HG03354 (cell line): ENCODE measurements around the gene DRC7.

Experiments
- ATAC-seq: cut with Tn5 transposase; IDR thresholded peaks from one replicate; pipeline ENCODE4 v1.9.1; 2021; ENCODE audit warnings: mild to moderate bottlenecking; ENCODE audit not compliant: unreplicated experiment, poor library complexity, severe bottlenecking

DRC7 gene, protein sequence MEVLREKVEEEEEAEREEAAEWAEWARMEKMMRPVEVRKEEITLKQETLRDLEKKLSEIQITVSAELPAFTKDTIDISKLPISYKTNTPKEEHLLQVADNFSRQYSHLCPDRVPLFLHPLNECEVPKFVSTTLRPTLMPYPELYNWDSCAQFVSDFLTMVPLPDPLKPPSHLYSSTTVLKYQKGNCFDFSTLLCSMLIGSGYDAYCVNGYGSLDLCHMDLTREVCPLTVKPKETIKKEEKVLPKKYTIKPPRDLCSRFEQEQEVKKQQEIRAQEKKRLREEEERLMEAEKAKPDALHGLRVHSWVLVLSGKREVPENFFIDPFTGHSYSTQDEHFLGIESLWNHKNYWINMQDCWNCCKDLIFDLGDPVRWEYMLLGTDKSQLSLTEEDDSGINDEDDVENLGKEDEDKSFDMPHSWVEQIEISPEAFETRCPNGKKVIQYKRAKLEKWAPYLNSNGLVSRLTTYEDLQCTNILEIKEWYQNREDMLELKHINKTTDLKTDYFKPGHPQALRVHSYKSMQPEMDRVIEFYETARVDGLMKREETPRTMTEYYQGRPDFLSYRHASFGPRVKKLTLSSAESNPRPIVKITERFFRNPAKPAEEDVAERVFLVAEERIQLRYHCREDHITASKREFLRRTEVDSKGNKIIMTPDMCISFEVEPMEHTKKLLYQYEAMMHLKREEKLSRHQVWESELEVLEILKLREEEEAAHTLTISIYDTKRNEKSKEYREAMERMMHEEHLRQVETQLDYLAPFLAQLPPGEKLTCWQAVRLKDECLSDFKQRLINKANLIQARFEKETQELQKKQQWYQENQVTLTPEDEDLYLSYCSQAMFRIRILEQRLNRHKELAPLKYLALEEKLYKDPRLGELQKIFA

DNA sequence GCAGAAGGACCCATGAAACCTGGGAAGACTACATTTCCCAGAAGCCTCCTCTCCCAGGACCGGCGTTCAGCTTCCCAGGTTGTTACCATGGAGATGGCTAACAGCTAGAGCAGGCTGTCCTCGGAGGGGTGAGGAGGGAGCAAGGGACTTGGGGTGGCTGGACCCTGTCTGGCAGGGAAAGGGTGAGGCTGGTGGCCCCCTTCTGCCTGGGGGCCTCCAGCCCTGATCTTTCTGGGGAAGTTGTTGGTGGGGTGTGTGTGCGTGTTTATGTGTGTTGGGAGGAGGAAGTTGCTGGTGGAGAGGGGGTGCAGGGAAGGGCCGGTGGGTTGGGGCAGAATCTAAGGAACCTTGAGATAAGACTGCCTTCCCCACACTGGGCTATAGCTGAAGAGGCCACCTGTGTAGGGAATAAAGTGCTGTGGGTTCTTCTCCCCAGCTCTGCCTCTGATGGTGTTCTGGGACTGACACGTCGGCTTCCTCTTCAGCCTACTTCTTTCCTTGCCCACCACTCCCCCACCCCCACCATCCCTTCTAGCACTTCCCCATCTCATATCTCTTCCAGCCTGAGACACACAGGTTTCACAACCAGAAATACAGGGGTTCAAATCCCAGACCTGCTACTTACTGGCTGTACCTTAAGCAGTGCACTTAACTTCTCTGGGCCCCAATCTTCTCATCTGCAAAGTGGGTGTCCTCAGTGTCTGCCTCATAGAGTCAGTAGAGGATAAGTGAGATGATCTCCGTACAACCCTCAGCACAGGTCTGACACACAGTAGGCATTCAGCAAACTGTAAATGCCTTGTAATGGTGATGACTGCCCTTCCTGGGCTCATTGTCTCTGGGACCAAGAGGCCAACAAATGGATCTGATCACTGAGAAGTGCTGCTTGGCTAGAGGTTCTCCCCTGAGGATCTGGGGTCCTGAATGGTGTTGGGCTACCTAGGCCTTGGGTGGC is at the start of gene DRC7:
Gene DRC7, plus strand, starts transcription at position 82 of the 955 bp plus-strand sequence. CDS start 3,144 bp downstream, outside the sequence.
- ATAC-seq = no peak

DNA sequence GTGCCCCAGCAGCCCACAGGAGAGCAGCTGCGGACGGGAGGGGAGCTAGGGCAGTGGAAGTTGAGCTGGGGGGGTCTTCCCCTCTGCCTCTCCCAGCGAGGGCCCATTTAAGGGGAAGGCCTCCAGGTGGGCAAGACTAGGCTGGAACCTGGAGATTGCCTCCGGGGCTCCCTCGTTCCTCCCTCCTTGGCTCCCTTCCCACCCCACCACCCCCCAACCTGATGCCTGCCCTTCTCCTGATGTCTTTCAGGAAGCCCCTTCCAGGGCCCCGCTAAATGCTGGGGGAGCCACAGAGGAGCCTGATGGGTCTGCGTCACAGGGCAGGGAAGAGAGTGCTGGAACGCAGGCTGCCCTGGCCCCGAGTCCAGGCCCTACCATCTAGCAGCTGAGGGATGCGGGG is 49.4 kb upstream of the DRC7 start:
- ATAC-seq = no peak

DNA sequence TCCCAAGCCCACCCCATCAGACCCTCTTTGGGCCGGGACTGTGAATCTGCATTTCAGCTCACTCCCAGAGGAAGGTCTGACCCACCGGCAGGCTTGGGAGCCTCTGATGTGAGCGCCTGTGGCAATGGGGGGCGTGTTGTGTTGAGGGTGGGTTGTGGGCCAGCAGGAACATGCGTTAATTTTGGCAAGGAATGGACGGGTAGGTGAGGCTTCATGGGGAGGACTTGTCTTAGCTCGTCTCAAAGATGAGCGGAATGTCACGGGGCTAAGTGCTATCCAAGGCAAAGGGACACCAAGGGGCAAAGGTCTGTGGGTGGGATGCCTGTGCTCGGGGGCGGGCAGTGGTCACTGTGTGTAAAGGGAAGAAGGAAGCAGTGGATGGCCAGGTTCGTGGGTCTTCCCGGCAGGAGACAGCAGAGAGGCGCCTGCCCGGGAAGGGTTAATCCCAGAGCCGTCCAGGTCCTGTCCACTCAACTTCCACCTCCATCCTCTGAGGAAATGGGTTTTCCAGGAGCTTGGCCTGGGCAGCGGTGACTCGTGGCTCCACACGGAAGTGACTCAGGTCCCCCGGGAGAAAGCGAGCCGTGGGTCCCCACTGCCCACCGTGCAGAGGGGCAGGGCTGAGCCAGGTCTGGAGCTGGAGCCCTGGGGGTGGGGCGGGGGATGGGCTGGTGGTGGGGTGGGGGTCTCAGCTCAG is 48.8 kb upstream of the DRC7 start:
- ATAC-seq = no peak

DNA sequence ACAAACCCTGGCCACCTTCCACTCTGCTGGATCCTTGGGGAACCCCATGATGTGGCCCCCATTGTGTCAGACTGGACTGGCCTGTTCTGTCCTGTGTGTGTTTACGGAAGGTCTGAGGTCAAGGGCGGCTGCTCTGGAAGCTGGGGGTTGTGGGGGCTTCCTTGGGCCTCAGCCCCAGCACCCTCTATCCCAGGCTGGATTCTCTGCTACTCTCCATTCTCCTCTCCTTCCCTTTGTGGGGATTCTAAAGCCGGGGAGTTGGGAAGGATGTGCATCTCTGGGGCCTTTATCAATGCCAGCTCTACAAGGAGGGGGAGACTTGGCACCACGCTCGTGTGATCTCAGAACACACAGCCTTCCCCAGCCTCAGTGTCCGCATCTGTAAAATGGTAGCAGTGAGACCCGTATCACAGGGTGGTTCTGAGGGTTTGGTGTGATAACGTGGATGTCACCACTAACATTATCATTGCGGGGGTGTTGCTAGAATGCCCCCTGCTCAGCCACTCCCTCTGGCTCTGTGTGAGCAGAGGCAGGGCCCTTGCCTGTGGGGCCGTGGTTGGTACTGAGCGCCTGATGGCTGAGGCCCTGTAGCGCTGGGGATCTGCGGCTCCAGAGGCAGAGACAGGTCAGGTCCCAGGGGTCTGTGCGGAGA is 48.1 kb upstream of the DRC7 start:
- no peak for ATAC-seq

DNA sequence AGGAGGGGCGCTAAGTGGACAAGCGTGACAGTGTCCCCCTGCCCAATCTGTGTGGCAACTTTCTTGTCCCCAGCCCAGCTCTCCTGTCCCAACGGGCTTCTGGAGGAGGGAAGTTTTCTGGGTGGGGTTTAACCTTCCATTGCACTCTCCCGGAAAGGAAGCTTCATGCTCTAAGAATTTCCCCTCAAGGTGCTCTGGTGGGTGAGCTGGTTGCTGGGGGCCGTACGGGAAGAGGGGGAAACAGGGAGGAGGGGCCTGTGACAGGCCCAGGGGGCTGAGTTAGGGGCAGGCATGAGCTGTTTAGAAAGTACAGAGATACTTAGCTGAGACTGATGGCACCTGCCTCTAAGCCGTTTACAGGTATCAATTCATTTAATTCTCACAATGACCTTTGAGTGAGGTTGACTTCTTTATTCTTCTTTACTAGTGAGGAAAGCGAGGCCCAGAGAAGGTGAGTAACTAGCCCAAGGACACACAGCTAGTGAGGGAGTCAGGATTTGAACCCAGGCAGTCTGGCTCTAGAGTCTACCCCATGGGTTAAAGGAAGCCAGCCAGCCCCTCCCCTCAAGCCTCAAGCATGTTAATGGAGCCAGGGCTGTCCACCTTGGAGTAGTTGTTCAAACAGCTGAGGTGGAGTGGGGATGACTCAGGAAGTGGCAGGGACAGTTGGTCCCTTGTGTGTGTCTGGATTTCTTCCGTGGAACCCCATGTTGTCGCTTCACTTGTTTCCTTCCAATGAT is 47.3 kb upstream of the DRC7 start:
- no peak for ATAC-seq

DNA sequence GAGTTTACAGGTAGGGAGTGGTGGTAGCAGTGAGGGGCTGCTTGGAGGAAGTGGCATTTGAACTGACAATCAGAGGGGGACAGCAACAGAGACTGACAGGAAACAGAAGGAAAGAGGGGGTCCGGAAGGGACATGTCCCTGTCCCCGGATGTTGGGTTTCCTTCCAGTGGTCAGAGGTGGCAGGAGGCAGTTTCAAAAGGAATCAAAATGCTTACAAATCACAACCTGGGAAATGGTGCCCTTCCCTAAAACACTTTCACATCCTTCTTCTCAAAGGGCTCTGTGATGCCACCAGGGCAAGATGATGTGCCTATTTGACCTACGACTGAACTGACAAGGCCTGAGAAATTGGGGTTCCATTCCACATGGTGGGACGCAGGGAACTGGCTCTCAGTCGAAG is 46.5 kb upstream of the DRC7 start:
- no peak for ATAC-seq

DNA sequence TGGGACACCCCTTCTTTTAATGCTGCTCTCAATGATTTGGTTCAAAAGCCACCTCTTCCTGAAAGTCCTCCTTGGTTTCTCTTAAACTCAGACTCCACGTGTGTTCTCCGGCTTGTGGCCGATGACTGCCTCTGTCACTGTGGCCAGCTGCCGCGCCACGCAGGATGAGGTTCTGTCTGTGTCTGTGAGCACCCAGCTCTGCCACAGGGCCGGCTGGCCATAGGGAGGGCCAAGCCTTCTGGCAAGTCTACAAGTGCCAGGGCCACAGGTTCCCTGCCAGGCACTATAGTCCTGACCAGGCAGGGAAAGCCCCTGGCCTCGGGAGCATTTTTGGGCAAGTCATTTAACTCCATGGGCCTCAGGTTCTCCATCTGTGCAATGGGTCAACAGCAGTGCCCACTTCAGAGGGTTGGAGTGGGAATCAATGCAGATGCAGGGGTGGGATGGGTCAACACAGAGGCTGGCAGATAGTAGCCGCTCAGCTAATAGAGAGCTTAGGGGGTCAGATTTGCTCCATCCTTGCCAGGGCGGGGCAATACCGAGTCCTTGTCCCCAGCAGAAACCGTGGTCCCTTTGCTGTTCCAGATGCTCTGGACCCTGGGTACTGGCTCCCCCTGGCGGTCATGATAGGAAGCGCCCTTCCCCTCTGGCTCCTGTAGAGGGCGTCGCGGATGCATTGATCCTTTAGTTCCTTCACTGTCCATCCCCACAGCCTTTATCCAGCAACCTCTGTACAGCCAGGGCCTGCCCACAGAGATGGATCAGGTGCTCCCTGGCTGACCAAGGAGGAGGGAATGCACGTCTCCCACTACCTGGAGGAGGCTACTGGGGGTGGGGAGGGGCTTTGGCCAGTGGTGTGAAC is 45.8 kb upstream of the DRC7 start:
- ATAC-seq = peak; percentile 71

DNA sequence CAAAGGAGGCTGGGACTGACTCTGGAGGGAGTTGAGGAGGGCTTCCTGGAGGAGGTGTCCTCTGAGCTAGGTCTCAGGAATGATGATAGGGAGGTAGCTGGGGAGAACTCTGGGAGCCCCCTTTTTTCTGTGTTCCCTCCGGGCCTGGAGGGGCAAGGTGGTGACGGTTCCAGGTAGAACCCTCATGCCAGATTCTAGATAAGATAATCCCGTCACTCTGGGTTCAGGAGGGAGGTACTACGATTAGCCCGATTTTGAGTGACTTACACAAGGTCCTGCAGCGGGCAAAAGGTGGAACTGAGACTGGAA is 45.2 kb upstream of the DRC7 start:
- no peak for ATAC-seq

DNA sequence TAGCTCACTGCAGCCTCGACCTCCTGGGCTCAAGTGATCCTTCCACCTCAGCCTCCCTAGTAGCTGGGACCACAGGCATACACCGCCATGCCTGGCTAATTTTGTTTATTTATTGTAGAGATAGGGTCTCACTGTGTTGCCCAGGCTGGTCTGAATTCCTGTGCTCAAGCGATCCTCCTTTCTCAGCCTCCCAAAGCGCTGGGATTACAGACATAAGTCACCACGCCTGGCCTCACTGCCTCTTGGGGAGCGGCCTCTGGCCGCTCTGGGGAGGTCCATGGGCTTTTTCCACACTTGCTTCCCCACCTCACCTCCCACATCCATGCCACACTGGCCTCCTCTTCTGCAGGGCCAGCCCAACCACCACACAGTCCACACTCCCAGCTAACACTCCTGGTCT is 44.8 kb upstream of the DRC7 start:
- ATAC-seq = no peak

DNA sequence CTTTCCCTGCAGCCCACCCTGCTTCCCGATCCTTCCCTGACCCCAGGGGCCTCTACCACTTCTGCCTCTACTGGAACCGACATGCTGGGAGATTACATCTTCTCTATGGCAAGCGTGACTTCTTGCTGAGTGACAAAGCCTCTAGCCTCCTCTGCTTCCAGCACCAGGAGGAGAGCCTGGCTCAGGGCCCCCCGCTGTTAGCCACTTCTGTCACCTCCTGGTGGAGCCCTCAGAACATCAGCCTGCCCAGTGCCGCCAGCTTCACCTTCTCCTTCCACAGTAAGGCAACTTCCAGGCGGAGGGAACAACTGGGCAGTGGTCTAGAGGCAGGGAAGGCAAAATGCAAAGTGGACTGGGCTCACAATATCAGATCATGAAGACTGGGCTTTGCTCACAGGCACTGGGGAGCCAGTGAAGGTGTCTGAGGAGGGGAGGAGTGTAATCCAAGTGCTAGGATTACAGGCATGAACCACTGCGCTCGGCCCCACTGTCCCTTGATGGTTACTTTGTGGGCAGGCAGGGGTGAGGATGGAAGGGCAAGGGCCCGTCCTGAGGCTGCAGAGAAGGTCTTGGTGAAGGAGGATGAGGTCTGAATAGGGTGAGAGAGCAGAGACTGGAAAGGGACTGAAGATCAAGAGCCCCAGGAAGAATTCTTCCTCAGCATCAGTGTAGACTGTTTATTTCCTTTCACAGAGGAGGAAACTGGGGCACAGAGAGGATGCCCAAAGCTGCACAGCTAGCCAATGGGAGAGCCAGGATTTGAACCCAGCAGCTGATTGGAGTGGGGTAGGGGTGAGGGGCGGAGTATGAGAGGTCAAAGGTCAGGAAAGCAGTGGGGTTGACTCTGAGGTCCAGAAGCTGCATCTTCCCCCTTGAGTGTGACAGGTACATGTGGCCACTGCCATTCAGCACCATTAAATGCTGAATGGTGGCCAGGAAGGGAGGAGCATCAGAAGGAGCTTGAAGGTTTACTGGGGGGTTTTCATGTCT is 43.0 kb upstream of the DRC7 start:
- no peak for ATAC-seq

DNA sequence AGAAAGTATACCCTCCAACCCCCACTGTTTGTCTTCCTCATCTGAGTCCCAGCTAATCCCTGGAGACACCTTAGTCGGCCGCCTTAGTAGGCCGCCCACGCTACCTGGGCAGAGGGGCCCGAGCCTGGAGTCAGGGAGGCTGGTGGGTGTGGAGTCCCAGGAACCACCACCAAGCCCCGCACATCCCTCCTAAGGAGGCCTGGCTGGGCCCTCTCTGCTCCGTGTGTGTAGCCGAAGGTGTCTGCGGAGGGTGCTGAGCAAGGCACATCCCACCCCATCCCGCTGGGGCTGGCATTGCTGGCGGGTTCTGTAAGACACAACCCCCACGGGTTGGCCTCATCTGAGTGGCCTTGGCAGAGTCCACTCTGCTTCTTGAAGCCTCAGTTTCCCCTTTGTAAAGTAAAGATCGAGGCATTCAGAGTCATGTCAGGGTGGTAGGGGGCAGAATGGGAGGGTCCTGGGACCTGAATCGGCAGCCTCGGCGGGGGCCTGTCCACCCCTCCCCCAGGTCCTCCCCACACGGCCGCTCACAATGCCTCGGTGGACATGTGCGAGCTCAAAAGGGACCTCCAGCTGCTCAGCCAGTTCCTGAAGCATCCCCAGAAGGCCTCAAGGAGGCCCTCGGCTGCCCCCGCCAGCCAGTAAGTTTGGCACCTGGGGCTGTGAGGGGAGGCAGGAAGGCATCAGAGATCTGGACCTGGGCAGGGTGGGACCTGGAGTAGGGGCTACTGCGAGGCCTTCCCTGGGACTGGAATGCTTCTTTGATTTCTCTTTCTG is 41.7 kb upstream of the DRC7 start:
- ATAC-seq = no peak

DNA sequence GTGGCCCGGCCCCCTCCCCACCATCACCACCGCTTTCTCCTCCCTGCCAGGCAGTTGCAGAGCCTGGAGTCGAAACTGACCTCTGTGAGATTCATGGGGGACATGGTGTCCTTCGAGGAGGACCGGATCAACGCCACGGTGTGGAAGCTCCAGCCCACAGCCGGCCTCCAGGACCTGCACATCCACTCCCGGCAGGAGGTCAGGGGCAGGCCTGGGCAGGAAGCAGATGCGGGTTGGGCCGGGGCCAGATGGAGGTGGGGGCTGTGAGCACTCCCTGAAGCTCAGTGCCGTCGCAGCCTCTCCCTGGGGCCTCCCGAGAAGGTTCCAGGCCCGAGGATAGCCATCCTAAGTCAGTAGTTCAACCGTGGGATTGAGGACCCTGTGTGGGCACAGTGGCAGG is 40.7 kb upstream of the DRC7 start:
- ATAC-seq = no peak

DNA sequence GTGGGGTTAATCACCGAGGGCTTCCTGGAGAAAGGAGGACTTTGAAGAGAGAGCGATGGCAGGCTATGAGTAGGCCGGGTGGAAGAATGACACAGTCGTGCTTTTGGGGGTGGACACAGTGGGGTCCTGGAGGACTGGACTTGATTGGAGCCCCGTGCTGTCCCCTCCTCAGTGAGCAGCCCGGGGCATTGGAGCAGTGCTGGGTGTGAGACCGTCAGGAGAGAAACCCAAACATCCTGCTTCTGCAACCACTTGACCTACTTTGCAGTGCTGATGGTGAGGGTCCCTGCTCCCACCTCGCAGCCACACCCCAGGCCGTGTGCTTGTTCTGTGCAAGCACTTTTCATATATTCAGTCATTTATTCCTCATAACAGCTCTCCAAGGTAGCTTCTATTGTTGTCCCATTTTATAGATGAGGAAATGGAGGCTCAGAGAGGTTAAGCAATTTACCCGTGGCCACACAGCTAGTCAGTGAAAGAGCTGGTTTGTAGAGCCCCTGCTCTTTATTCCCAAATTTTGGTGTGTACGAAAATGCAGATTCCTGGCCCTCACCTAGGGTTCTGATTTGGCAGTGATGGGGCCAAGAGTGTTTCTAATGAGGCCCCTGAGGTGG is 38.2 kb upstream of the DRC7 start:
- no peak for ATAC-seq

DNA sequence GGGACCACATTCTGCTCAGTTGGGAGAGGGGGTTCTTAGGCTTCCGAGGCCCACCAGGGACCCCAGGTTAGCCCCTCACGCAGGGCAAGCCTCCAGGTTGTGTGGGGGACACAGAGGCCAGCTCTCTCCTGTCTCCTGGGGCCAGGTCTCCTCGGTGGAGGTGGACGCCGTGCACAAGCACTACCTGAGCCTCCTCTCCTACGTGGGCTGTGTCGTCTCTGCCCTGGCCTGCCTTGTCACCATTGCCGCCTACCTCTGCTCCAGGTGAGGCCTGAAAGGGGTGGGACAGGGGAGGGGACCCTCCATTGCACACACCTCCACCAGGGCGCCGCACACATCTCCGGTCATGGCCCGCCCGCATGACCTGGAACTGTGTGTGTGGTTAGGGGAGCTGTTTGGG is 37.4 kb upstream of the DRC7 start:
- no peak for ATAC-seq
